CD4-positive, alpha-beta T cell treated with Interleukin-15 for 4 hours (primary cell): ENCODE data around the gene CELSR2.

Experiments used
- DNase-seq: peaks from one replicate; pipeline ENCODE4 v3.0.0-alpha.2; 2020; ENCODE audit warnings: low spot score

The CELSR2 gene

GRCh38 chr1:109251277-109252166 is 2.2 kb downstream of the CELSR2 start:
- DNase-seq, result no peak

GRCh38 chr1:109252167-109252892 is 3.0 kb downstream of the CELSR2 start:
- DNase-seq, result no peak

GRCh38 chr1:109252893-109253802 is 3.8 kb downstream of the CELSR2 start:
- DNase-seq, result no peak

- DNase-seq, result no peak
Observed at GRCh38 chr1:109253803-109254620, 4.7 kb downstream of the CELSR2 start.

GRCh38 chr1:109254621-109255096 is 5.3 kb downstream of the CELSR2 start:
- DNase-seq, result no peak

- no peak for DNase-seq
Observed at GRCh38 chr1:109255097-109255651, 5.8 kb downstream of the CELSR2 start.

- no peak for DNase-seq
Observed at GRCh38 chr1:109255678-109256077, 6.3 kb downstream of the CELSR2 start.

- no peak for DNase-seq
Observed at GRCh38 chr1:109256085-109256484, 6.7 kb downstream of the CELSR2 start.

GRCh38 chr1:109256971-109257681 is 7.8 kb downstream of the CELSR2 start:
- no peak for DNase-seq

- DNase-seq, result no peak
Observed at GRCh38 chr1:109257682-109258421, 8.5 kb downstream of the CELSR2 start.

- DNase-seq, result no peak
Observed at GRCh38 chr1:109258481-109259466, 9.4 kb downstream of the CELSR2 start.

- no peak for DNase-seq
Observed at GRCh38 chr1:109259674-109260557, 10.6 kb downstream of the CELSR2 start.

GRCh38 chr1:109261006-109261405 is 11.7 kb downstream of the CELSR2 start:
- no peak for DNase-seq

GRCh38 chr1:109261578-109261977 is 12.2 kb downstream of the CELSR2 start:
- DNase-seq, result no peak

GRCh38 chr1:109262231-109263055 is 13.1 kb downstream of the CELSR2 start:
- DNase-seq, result no peak

- no peak for DNase-seq
Observed at GRCh38 chr1:109263234-109263596, 13.9 kb downstream of the CELSR2 start.
